Activated naive CD4-positive, alpha-beta T cell treated with anti-CD3 and anti-CD28 coated beads for 36 hours (primary cell): ENCODE data around the gene METTL22. TPM values are rescaled to one million over a fixed set of nuclear protein-coding genes. Genes with fewer than 3 reads are reported as not detected.

Experiments
- CTCF ChIA-PET: fragments of 350-600 bp; sonication (Branson Sonifier 250); formaldehyde crosslinking; loops from one replicate; lab custom pipeline; 2021; ENCODE audit warnings: antibody characterized with exemption; lab: Charles Lee
- DNase-seq: peaks from one replicate; pipeline ENCODE4 v3.0.0-alpha.2; 2020
- H3K27ac Mint-ChIP-seq: one replicate; pipeline ENCODE4 v1.8.0; 2021; ENCODE audit warnings: mild to moderate bottlenecking, mixed read lengths
- H3K27me3 Mint-ChIP-seq: one replicate; pipeline ENCODE4 v1.8.0; 2021; ENCODE audit warnings: low read depth, mixed read lengths
- H3K36me3 Mint-ChIP-seq: one replicate; pipeline ENCODE4 v1.8.0; 2021; ENCODE audit warnings: low read depth, mixed read lengths
- H3K4me1 Mint-ChIP-seq: one replicate; pipeline ENCODE4 v1.8.0; 2021; ENCODE audit warnings: low read depth, mixed read lengths
- H3K4me3 Mint-ChIP-seq: one replicate; pipeline ENCODE4 v1.8.0; 2021; ENCODE audit warnings: mild to moderate bottlenecking, moderate library complexity, mixed read lengths
- H3K9me3 Mint-ChIP-seq: one replicate; pipeline ENCODE4 v1.8.0; 2021; ENCODE audit warnings: mixed read lengths
- intact Hi-C: fragments of 100-400 bp; cut with micrococcal nuclease; formaldehyde crosslinking; loops from one replicate; pipeline ENCODE4 v1.15.1; 2023
- total RNA-seq, 2 experiments: library from RNA; stranded (reverse); gene quantifications; one replicate each; pipeline ENCODE4 v1.2.3, GENCODE V29; 2021

Gene METTL22
- total RNA-seq, 2 experiments from 2014 or later = 43.2 to 48.4 TPM

DNA sequence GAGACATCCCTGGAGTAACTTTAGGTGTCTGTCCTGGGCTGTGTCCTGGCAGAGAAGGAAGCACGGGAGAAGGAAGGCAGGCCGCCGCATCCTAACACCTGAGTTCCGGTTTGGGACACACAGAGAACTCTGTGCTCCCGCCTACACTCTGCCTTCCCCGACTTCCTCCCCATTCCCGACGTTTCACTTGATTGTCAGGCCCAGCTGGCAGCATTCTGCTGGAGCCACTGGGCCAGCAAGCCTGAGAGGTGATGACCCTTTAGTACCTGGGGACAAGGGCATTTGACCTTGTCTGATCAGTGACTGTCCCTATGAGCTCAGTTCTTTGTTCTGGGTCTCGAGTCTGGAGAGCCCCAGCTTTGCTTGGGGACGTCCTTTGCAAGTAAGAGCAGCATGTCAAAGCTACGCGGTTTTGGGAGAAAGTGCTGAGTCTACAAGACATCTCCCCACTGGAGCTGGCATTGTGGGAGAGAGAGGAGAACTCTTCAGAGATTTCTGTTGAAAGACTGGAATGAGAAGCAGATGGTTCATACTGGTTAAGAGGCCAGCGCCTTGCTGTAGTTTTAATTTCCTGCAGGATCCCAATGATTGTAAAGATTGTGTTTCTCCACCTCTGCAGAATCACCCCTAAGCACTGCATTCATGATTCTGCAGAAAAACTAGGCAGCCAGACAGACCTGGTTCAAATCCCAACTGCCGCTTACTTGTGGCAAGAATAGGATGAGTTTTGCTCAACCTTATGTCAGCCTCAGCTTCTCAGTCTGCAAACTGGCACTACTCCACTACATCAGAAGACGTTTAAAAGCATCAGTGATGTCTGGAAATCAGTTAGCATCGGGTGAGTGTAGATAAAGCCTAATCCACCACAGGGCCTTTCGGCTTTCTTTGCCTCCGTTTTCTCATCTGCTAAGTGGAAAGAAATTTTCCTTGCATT lies 73.6 kb downstream of the METTL22 start:
- Mint-ChIP-seq H3K36me3 (peaks cover 9% of the 10 kb centered on the region), H3K27ac (no peak overlapping the region), H3K27me3 (no peaks in the 10 kb centered on the region), H3K9me3 (peaks cover 3% of the 10 kb centered on the region), H3K4me1 (no peaks in the 10 kb centered on the region), H3K4me3 (no peak overlapping the region)
- CTCF ChIA-PET = interaction anchor here (0.7 kb wide), 1 partner anchor 57 kb away, joined by 3 read pairs; no protein-coding TSS in a partner anchor
- no peak for DNase-seq
- intact Hi-C loops = no loop called here

GRCh38 chr16:8696880-8697279 lies 75.4 kb downstream of the METTL22 start:
- Mint-ChIP-seq H3K36me3 (peaks cover 3% of the 10 kb centered on the region), H3K9me3 (no peaks in the 10 kb centered on the region), H3K4me1 (no peaks in the 10 kb centered on the region), H3K4me3 (no peak overlapping the region), H3K27me3 (no peaks in the 10 kb centered on the region), H3K27ac (no peak overlapping the region)
- CTCF ChIA-PET = interaction anchor here (0.6 kb wide), 1 partner anchor 174 kb away, joined by 3 read pairs; no protein-coding TSS in a partner anchor
- intact Hi-C loops = no loop called here
- DNase-seq = no peak

GRCh38 chr16:8697965-8698364 lies 76.5 kb downstream of the METTL22 start:
- CTCF ChIA-PET = no interaction called here
- Mint-ChIP-seq H3K9me3 (no peaks in the 10 kb centered on the region), H3K27me3 (no peaks in the 10 kb centered on the region), H3K27ac (no peak overlapping the region), H3K4me1 (no peaks in the 10 kb centered on the region), H3K36me3 (peaks cover 5% of the 10 kb centered on the region), H3K4me3 (no peak overlapping the region)
- no peak for DNase-seq
- intact Hi-C loops = no loop called here

Other genes starting within 250 kb of the METTL22 start
- not detected for gene TMEM114, start 31.2 kb upstream of the METTL22 start, total RNA-seq
- gene ABAT, start 52.9 kb downstream of the METTL22 start, total RNA-seq = 1 to 10 TPM; 2.7 to 3.1 TPM
- 10 to 100 TPM; 12.1 to 12.6 TPM for gene TMEM186, start 175.9 kb downstream of the METTL22 start, total RNA-seq
- gene PMM2, start 176.1 kb downstream of the METTL22 start, total RNA-seq = 10 to 100 TPM; 20.1 to 20.8 TPM
- gene CARHSP1, start 247.3 kb downstream of the METTL22 start, total RNA-seq = 10 to 100 TPM; 46.5 to 49.6 TPM